HG03196 (cell line): ENCODE measurements around the gene YLPM1.

Experiments used
- ATAC-seq: cut with Tn5 transposase; IDR thresholded peaks from one replicate; pipeline ENCODE4 v1.9.1; 2021; ENCODE audit not compliant: unreplicated experiment

The YLPM1 gene

DNA sequence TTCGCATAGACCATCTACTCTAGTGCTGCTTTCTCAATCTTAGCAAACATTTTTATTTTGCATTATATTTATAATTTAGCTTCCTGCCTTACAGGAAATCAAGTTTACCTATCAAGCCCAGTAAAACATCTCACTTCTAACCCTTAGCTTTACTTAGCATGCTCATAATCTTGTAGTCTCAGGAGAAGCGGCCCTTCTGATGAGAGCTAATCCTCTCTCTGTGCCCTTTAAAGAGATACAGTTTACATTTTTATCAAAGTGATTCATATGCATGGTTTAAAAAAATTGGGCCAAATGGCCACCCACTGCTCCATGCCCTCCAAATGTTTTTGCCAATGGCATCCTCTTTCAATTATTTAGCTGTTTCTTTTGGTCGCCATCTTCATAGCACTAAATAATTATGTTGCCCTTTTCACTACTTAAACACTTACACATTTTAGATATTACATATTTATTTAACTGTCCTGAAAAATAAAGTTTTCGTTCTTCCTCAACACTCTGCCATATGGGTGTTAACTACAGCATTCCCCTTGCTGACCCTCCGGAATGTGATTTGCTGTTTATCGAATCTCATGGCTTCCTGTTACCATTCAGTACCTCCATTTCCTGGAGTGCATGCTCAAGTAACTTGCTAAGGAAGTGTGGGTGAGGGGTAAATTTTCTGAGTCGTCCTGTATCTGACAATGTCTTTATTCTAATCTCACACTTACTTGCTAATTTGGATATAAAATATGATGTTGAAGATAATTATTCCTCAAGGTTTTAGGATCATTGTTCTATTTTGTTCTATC, 29.3 kb downstream of the YLPM1 start:
- ATAC-seq = no peak

DNA sequence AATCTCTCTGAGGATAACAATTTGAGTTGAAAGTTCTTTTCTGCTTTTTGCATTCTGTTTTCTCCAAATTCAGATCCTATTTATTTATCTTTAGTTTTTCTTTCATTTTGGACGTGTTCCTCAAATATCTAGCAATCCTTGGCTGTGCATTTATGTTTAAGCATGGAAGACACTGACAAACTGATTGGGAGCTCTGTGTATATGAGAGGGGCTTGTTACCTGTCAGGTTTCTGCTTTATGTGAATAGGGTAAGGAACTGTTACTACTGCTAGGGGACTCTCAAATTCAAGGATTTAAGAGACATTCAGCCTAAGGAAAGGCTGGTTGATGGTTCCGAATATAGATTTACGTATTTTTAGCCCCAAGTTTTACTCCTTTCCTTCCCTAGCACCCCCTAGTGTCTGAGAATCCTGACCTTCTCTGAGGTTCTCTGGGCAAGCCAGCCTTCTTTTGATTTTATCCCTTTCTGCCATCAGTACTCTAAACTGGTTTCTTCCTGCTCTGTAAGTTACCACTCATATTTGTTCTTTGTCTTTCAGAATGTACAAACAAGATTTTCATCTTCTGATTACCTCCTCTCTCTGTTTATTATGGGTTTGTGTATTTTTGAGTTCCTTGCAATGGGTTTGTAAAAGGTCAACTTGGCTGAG, 30.5 kb downstream of the YLPM1 start:
- ATAC-seq = no peak

- ATAC-seq = no peak
Observed at GRCh38 chr14:74794947-74795346, 31.8 kb downstream of the YLPM1 start.

DNA sequence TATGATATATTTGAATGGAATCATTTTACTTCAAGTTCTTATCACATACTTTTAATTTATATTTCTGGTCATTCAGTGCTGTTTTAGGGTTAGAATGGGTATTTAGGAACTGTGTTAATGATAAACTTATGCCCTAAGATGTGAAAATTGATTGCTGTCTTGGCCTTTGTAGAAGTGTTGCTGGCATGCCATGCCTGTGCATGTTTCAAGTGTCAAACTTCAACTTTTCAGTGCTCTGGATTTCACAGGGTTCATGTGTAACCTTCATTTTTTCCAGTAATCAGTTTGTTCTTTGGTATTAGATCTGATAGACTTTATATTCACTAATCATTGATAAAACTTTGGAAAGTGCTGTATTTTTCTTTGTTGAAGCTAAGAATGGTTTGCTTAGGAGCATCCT, 36.6 kb downstream of the YLPM1 start:
- no peak for ATAC-seq

DNA sequence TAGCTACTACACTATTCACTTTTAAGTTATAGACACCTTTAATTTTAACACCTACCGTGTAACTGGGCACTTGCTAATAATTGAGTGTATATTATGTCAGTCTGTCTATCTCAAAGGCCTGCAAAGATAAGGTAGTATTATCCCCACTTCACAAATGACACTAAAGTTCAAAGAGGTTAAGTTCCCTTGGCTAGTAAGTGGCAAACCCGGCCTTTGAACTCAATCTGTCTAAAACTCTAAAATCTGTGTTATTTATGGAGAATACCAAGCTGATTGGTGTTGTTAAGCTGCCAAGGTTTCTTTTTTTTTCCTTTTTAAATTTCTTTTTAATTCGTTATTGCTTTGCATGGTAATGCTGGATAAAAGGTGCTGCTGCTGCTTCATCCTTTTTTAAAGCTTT, 37.7 kb downstream of the YLPM1 start:
- no peak for ATAC-seq

DNA sequence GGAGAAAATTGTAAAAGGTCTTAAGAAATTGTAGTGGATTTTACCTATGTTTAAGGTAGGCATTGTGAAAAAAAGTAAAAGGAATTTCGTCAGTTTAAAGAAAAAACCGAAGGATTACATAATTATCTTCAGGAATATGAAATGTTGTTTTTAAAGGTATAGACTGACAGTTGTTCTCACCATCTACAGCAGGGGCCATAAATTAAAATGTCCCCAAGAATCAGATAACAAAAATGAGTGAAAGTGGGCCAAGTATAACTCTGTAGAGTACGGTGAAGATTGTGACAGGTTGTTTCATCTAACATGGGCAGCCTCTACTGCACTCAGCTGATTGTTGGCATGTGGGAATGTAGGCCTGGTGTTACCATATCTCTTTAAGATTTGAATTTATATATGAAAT, 38.3 kb downstream of the YLPM1 start:
- ATAC-seq = no peak

DNA sequence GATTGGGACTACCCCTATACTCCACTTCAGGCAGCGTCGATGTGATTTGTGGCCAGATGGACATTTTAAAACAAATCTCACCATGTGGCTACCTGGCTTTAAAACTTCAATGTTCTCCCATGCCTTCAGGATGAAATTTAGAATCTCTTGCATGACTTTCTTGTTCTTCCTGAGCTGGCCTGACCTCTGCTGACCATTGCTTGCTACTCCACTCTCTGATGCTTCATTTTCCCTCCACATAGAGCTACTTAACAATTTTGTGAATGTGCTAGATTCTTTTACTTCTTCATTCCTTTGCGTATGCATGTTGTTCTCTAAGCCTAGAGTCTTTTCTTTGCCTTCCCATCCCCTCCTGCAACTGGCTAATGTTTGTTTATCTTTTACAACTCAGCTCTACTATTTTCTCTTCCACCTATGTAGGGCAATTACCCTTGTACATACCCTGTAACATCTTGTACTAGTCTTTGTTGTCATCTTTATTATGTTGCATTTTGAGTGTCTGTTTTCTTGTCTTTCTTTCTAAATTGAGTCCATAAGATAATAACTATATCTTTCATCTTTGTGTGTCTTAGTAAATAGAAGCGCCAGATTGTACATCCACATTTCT, 41.2 kb downstream of the YLPM1 start:
- ATAC-seq = no peak

DNA sequence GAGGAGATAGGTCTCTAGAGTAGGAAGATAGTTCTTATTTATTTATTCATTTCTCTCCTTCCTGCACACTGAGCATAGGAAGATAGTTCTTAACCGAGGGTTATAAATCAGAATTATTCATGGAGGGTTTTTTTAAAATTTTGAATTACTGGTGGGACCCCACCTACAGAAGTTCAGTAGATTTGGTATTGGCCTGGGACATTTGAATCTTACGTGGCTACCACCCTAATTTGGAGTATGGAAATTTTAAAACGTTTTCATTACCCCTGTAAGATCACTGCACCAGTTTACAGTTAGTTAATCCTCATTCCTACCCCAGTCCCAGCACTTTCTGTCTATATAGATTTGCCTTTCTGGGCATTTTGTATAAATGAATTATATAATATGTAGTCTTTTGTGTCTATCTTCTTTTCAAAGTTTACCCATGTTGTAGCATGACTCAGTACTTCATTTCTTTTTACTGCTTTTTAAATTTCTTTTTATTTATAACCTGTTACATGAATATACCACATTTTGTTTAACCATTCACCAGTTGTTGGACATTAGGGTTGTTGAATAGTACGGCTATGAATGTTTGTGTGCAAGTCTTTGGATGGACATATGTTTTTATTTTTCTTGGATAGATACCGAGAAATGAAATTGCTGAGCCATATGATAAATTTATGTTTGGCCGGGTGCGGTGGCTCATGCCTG, 44.9 kb downstream of the YLPM1 start:
- ATAC-seq = no peak

- no peak for ATAC-seq
Observed at GRCh38 chr14:74816124-74816523, 53.0 kb downstream of the YLPM1 start.

GRCh38 chr14:74820288-74820687, 57.2 kb downstream of the YLPM1 start:
- ATAC-seq = no peak

- ATAC-seq = no peak
Observed at GRCh38 chr14:74821267-74821915, 58.3 kb downstream of the YLPM1 start.

DNA sequence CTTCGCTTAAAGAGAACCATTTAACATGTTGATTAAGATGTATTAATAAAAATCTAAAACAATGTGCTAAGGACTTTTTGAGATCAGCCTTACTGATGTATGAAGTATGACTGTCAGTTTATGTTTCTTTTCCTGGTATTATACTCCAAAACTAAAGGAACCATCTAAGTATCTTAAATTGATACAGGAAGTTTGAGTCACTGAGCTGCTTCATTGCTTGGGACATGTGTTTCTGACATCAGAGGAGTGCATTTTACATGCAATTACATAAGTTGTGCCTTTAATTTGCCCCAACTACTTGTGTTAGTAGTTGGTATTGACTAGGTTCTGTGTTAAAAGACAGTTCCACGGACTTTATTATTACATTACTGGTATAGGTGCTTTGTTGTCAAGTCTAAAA, 61.9 kb downstream of the YLPM1 start:
- ATAC-seq = no peak

- ATAC-seq = no peak
Observed at GRCh38 chr14:74826574-74826973, 63.5 kb downstream of the YLPM1 start.

DNA sequence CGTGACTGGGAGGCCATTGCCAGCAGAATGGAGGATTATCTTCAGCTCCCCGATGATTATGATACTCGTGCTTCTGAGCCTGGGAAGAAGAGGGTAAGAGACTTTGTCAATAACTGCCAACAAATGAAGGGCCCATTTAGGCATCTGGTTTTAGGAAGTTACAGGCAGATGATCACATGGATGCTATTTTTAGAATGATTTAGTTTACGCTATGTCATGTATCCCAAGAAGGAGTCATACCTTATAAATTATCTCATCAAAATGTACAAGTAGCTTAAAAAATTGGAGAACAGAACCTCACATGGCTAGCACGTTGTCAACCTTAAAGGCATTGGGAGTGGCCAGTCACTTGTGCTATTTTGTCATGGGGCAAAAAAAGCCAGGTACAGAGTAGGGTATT, 66.1 kb downstream of the YLPM1 start:
- ATAC-seq = no peak

GRCh38 chr14:74832849-74833248, 69.7 kb downstream of the YLPM1 start:
- ATAC-seq = no peak

GRCh38 chr14:74834692-74835392, 71.7 kb downstream of the YLPM1 start:
- ATAC-seq = no peak

DNA sequence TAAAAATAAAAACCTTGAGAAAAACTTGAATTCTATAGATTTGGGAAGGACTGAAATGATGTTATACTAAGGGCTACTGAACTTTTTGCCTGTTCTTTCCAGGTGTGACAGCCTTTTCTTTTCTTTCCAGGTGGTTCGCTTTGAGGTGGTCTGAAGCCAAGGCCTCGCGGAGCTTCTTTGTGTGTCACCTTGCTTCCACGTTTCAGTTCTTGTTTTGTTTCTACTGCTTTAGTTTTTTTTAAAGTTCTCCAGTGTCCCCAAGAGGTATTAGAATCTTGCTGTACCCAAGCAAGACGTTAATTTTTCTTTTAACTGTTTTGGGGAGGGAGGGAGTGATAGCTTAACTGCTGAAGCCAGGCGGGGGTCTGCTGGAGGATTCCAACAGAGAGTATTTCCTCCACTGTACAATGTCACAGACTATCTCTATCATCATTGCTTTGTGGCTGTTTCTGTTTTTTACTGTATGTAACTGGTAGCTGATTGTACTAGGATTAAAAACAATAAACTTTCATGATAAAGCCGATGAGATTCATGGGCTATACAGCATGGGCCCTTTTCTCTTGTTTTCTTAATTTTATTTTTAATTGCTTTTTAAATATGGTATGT, 72.6 kb downstream of the YLPM1 start:
- ATAC-seq = no peak

- ATAC-seq = no peak
Observed at GRCh38 chr14:74836251-74836960, 73.3 kb downstream of the YLPM1 start.

GRCh38 chr14:74838166-74838565, 75.0 kb downstream of the YLPM1 start:
- no peak for ATAC-seq
